ENCODE measurements around the gene NBPF3. TPM values are rescaled to one million over a fixed set of nuclear protein-coding genes. Genes with fewer than 3 reads are reported as not detected.

The NBPF3 gene
- total RNA-seq, 2 experiments from 2014 or later = 8.2 to 8.5 TPM

- no peak for DNase-seq
- H3K27me3 ChIP-seq (ENCODE audit: control insufficient read depth in 1 of 2, insufficient read depth in 2 of 2, low read length in 2 of 2) = peaks cover 42 to 48% of the 10 kb centered on the region in 2 experiments
- Mint-ChIP-seq H3K36me3 (ENCODE audit: low read depth) (no peaks in the 10 kb centered on the region), H3K4me1 (ENCODE audit: low read depth) (peaks cover 19% of the 10 kb centered on the region), H3K27ac (no peak within 1 kb of the TSS), H3K9me3 (no peaks in the 10 kb centered on the region), H3K27me3 (peaks cover 64% of the 10 kb centered on the region), H3K4me3 (peak within 1 kb of the TSS; percentile 79)
- peak within 1 kb of the TSS; percentile 3 for H3K4me3 ChIP-seq (ENCODE audit: low read length)
- intact Hi-C loops (cut with DNase I, micrococcal nuclease) = loop anchor here in 1 of 2 experiments (2.0 kb wide), 1 partner anchor 149 kb away; no protein-coding TSS in a partner anchor
- H3K9me3 ChIP-seq (ENCODE audit: control insufficient read depth in 1 of 2, insufficient read depth in 1 of 2, low read length in 2 of 2) = peaks cover 0 to 15% of the 10 kb centered on the region in 2 experiments
- no peaks in the 10 kb centered on the region for H3K36me3 ChIP-seq (ENCODE audit: insufficient read depth, low read length)
- TF ChIP-seq, protein P1, sequence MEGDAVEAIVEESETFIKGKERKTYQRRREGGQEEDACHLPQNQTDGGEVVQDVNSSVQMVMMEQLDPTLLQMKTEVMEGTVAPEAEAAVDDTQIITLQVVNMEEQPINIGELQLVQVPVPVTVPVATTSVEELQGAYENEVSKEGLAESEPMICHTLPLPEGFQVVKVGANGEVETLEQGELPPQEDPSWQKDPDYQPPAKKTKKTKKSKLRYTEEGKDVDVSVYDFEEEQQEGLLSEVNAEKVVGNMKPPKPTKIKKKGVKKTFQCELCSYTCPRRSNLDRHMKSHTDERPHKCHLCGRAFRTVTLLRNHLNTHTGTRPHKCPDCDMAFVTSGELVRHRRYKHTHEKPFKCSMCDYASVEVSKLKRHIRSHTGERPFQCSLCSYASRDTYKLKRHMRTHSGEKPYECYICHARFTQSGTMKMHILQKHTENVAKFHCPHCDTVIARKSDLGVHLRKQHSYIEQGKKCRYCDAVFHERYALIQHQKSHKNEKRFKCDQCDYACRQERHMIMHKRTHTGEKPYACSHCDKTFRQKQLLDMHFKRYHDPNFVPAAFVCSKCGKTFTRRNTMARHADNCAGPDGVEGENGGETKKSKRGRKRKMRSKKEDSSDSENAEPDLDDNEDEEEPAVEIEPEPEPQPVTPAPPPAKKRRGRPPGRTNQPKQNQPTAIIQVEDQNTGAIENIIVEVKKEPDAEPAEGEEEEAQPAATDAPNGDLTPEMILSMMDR (IDR thresholded peaks at IDR 0.05) = no peak
- ChIA-PET CTCF (interaction anchor here (1.3 kb wide), 1 partner anchor 149 kb away, joined by 3 read pairs; no protein-coding TSS in a partner anchor), POLR2A (no interaction called here)
- no peak within 1 kb of the TSS for H3K27ac ChIP-seq (ENCODE audit: low read depth in 1 of 2, low read length in 2 of 2)
- ATAC-seq (ENCODE audit: poor library complexity) = no peak
- H3K4me1 ChIP-seq (ENCODE audit: insufficient read depth, low read length) = peaks cover 11% of the 10 kb centered on the region
Measured at GRCh38 chr1:21509351-21510112, 69.6 kb downstream of the NBPF3 start, which contains the start of gene ALPL. ALPL (plus strand) TSS chr1:21509423; CDS start chr1:21554082, 44,659 bp downstream.

DNA sequence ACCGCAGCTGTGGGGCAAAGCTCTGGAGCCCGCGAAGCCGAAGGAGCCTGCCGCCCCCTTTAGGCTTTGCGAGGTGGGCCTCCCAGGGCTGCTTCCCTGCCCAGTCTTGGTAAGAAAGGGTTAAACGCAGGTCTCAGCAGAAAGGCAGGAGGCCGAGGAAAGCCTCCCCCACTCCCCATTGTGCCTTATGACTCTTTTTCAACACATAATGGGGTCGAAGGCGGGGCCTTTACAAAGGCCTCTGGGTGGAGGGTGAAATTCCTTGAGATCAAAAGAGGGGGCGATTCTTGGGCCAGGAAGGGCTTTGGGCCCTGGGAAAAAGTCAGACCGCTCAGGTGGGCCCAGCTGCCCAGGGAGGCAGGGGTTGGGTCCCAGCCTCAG lies 70.2 kb downstream of the NBPF3 start:
- H3K36me3 ChIP-seq (ENCODE audit: insufficient read depth, low read length) = no peaks in the 10 kb centered on the region
- H3K27me3 ChIP-seq (ENCODE audit: control insufficient read depth in 1 of 2, insufficient read depth in 2 of 2, low read length in 2 of 2) = peaks cover 42 to 48% of the 10 kb centered on the region in 2 experiments
- H3K27ac ChIP-seq (ENCODE audit: low read depth in 1 of 2, low read length in 2 of 2) = no peak overlapping the region
- H3K9me3 Mint-ChIP-seq = no peaks in the 10 kb centered on the region
- ChIA-PET CTCF (no interaction called here), POLR2A (no interaction called here)
- H3K4me1 ChIP-seq (ENCODE audit: insufficient read depth, low read length) = peaks cover 11% of the 10 kb centered on the region
- intact Hi-C loops (cut with DNase I, micrococcal nuclease) = no loop called here
- no peak overlapping the region for H3K27ac Mint-ChIP-seq
- H3K4me3 Mint-ChIP-seq = no peak overlapping the region
- TF ChIP-seq, protein P1 (IDR thresholded peaks at IDR 0.05) = no peak
- peaks cover 0 to 15% of the 10 kb centered on the region in 2 experiments for H3K9me3 ChIP-seq (ENCODE audit: control insufficient read depth in 1 of 2, insufficient read depth in 1 of 2, low read length in 2 of 2)
- H3K4me1 Mint-ChIP-seq (ENCODE audit: low read depth) = peaks cover 19% of the 10 kb centered on the region
- DNase-seq (no peak), ATAC-seq (ENCODE audit: poor library complexity) (no peak)
- H3K27me3 Mint-ChIP-seq = peaks cover 62% of the 10 kb centered on the region
- H3K36me3 Mint-ChIP-seq (ENCODE audit: low read depth) = no peaks in the 10 kb centered on the region
- H3K4me3 ChIP-seq (ENCODE audit: low read length) = no peak overlapping the region

- no peak overlapping the region for H3K4me3 Mint-ChIP-seq
- peaks cover 11% of the 10 kb centered on the region for H3K4me1 ChIP-seq (ENCODE audit: insufficient read depth, low read length)
- H3K27ac Mint-ChIP-seq = no peak overlapping the region
Measured at GRCh38 chr1:21510885-21511578, 71.1 kb downstream of the NBPF3 start.

More at GRCh38 chr1:21510885-21511578, 71.1 kb downstream of the NBPF3 start:
- Histone ChIP-seq H3K27ac (ENCODE audit: low read depth in 1 of 2, low read length in 2 of 2) (no peak overlapping the region), H3K4me3 (ENCODE audit: low read length) (no peak overlapping the region), H3K36me3 (ENCODE audit: insufficient read depth, low read length) (no peaks in the 10 kb centered on the region), H3K9me3 (ENCODE audit: control insufficient read depth in 1 of 2, insufficient read depth in 1 of 2, low read length in 2 of 2) (peaks cover 0 to 15% of the 10 kb centered on the region in 2 experiments), H3K27me3 (ENCODE audit: control insufficient read depth in 1 of 2, insufficient read depth in 2 of 2, low read length in 2 of 2) (peaks cover 41 to 48% of the 10 kb centered on the region in 2 experiments)
- Mint-ChIP-seq H3K4me1 (ENCODE audit: low read depth) (peaks cover 19% of the 10 kb centered on the region), H3K27me3 (peaks cover 54% of the 10 kb centered on the region), H3K9me3 (no peaks in the 10 kb centered on the region), H3K36me3 (ENCODE audit: low read depth) (no peaks in the 10 kb centered on the region)
- TF ChIP-seq, protein P1 (IDR thresholded peaks at IDR 0.05) = no peak
- ChIA-PET CTCF (interaction anchor here (0.6 kb wide), 1 partner anchor 266 kb away, joined by 3 read pairs; no protein-coding TSS in a partner anchor), POLR2A (no interaction called here)
- intact Hi-C loops (cut with DNase I, micrococcal nuclease) = no loop called here
- no peak for DNase-seq
- no peak for ATAC-seq (ENCODE audit: poor library complexity)

Data from CD4-positive, alpha-beta T cell (primary cell).